AG04450 (cell line): ENCODE results near the gene FCRL2. TPM values are rescaled to one million over a fixed set of nuclear protein-coding genes. Genes with fewer than 3 reads are reported as not detected.

Experiments
- CTCF ChIA-PET: fragments of 300-600, 350-600 bp; formaldehyde crosslinking; extraction: SDS; loops from one replicate; lab custom pipeline; 2022; ENCODE audit warnings: antibody characterized with exemption, inconsistent platforms; lab: Charles Lee
- POLR2A ChIA-PET: fragments of 350-600 bp; formaldehyde crosslinking; extraction: SDS; loops from one replicate; lab custom pipeline; 2021; ENCODE audit warnings: antibody characterized with exemption, inconsistent platforms; lab: Yijun Ruan, JAX
- DNase-seq: peaks from one replicate; pipeline ENCODE4 v3.0.0-alpha.2; 2011; ENCODE audit warnings: low read depth, low spot score
- H3K27ac ChIP-seq: one replicate; pipeline ENCODE4 v1.5.1; 2012; ENCODE audit warnings: low read depth, low read length, control low read depth
- H3K27me3 ChIP-seq: one replicate; pipeline ENCODE4 v1.6.0; 2012; ENCODE audit warnings: low read length; ENCODE audit not compliant: control insufficient read depth, insufficient read depth
- H3K4me3 ChIP-seq: 2 replicates; pipeline ENCODE4 v1.5.1; 2011; ENCODE audit warnings: mild to moderate bottlenecking, low read depth, low read length, control low read depth
- H3K9me3 ChIP-seq: 2 replicates; pipeline ENCODE4 v1.5.1; 2012; ENCODE audit warnings: low read length; ENCODE audit not compliant: control insufficient read depth, insufficient read depth
- polyA plus RNA-seq: library from polyadenylated mRNA; depleted of rRNA; stranded (reverse); fragments of >200 nt; gene quantifications from 2 replicates; pipeline ENCODE4 v1.2.3, GENCODE V29; 2011
- TF ChIP-seq, protein P1 (sequence below): IDR thresholded peaks from 2 replicates; pipeline ENCODE4 v1.5.1; 2011; ENCODE audit warnings: low read depth, low read length, control low read depth, inconsistent platforms

Gene FCRL2
- polyA plus RNA-seq, 1 experiment = not detected

DNA sequence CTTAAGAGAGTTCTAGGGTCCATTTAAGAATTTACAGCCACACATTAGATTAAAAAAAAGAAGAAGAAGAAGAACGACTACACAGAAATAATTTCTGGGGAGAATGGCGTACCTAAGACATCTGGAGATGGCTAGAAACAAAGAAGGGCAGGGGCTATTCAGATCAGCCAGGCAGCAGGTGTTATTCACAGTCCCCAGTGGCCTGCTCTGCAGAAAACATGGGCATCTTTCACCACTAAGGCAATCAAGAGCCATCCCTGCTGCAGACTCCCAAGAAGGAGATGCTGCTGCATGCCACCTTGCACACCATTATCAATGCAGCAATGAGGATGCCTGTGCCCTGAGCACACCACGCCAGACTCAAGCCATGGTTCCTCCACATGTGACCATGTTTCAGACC is 7.9 kb upstream of the FCRL2 start:
- ChIA-PET CTCF (no interaction called here), POLR2A (no interaction called here)
- H3K27ac ChIP-seq = no peak overlapping the region
- H3K4me3 ChIP-seq = no peak overlapping the region
- DNase-seq = no peak
- TF ChIP-seq, protein P1, sequence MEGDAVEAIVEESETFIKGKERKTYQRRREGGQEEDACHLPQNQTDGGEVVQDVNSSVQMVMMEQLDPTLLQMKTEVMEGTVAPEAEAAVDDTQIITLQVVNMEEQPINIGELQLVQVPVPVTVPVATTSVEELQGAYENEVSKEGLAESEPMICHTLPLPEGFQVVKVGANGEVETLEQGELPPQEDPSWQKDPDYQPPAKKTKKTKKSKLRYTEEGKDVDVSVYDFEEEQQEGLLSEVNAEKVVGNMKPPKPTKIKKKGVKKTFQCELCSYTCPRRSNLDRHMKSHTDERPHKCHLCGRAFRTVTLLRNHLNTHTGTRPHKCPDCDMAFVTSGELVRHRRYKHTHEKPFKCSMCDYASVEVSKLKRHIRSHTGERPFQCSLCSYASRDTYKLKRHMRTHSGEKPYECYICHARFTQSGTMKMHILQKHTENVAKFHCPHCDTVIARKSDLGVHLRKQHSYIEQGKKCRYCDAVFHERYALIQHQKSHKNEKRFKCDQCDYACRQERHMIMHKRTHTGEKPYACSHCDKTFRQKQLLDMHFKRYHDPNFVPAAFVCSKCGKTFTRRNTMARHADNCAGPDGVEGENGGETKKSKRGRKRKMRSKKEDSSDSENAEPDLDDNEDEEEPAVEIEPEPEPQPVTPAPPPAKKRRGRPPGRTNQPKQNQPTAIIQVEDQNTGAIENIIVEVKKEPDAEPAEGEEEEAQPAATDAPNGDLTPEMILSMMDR = no peak
- no peaks in the 10 kb centered on the region for H3K27me3 ChIP-seq
- H3K9me3 ChIP-seq = no peaks in the 10 kb centered on the region

DNA sequence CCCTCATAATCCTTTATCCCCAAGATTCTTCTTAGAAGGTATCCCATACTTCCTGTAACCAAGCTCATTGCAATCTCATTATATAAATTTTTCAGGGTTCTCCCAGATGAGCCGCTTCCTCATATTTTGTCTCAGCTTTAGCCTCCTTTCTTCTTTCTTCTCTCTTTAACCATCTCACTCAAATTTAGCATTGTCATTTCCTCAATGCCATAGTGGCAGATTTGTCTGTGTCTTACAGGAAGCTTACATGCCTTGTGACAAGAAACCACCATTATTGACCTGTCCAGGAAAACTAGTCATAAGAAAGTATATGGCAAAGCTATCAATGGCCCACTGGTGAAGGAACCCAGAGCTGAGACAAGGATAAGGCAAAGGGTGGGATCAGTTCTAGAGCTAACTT is 6.0 kb upstream of the FCRL2 start:
- ChIA-PET CTCF (no interaction called here), POLR2A (no interaction called here)
- H3K9me3 ChIP-seq = no peaks in the 10 kb centered on the region
- no peaks in the 10 kb centered on the region for H3K27me3 ChIP-seq
- no peak for DNase-seq
- H3K4me3 ChIP-seq = no peak overlapping the region
- H3K27ac ChIP-seq = no peak overlapping the region
- TF ChIP-seq, protein P1 = no peak

DNA sequence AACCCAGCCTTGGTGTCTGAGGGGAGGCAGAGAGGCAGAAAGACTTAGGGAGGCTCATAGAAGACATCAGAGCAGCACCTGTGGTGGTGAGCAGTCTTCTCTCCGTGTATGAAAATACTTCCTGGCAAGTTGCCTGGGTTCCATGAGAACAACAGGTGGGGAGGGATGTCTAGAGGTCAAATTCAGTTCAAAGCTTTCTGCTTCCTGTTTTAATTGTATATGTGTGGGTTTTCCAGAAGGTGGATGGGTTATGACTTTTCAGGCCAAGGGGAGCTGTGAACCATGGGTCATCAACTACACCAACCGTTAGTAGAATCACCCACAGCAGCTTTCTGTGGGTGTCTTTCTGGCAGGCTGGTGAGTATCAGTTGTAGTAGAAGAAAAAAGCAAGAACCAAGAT is 4.1 kb upstream of the FCRL2 start:
- H3K4me3 ChIP-seq = no peak overlapping the region
- TF ChIP-seq, protein P1 = no peak
- no peak for DNase-seq
- POLR2A ChIA-PET = no interaction called here
- no peak overlapping the region for H3K27ac ChIP-seq
- no peaks in the 10 kb centered on the region for H3K9me3 ChIP-seq
- no peaks in the 10 kb centered on the region for H3K27me3 ChIP-seq
- CTCF ChIA-PET = interaction anchor here (0.7 kb wide), 1 partner anchor 117 kb away, joined by 5 read pairs; no protein-coding TSS in a partner anchor

GRCh38 chr1:157775101-157775870 is 1.6 kb downstream of the FCRL2 start:
- TF ChIP-seq, protein P1 = no peak
- H3K27ac ChIP-seq = no peak overlapping the region
- H3K9me3 ChIP-seq = no peaks in the 10 kb centered on the region
- DNase-seq = no peak
- H3K27me3 ChIP-seq = no peaks in the 10 kb centered on the region
- ChIA-PET POLR2A (no interaction called here), CTCF (no interaction called here)
- H3K4me3 ChIP-seq = no peak overlapping the region

- POLR2A ChIA-PET = no interaction called here
- CTCF ChIA-PET = no interaction called here
These were observed 2.5 kb downstream of the FCRL2 start for GRCh38 chr1:157774412-157774811.

More at GRCh38 chr1:157774412-157774811, 2.5 kb downstream of the FCRL2 start:
- no peak overlapping the region for H3K4me3 ChIP-seq
- TF ChIP-seq, protein P1 = no peak
- no peaks in the 10 kb centered on the region for H3K27me3 ChIP-seq
- DNase-seq = no peak
- no peak overlapping the region for H3K27ac ChIP-seq
- no peaks in the 10 kb centered on the region for H3K9me3 ChIP-seq
